Gastrocnemius medialis (tissue), 4 donors: ENCODE data around the gene KLHL26.

ENCODE experiments used
- POLR2A ChIP-seq, 2 donors: fragments of 450-650 bp; IDR thresholded peaks; one replicate each; pipeline ENCODE4 v1.6.1; 2017; ENCODE audit warnings: antibody characterized with exemption in 2 of 2, mild to moderate bottlenecking in 2 of 2, moderate library complexity in 2 of 2
- TF ChIP-seq, protein P1 (sequence below), 5 experiments: fragments of 450-650 bp in 3 of 5; fragments of 200-600 bp in 2 of 5; sonication (generic) in 2 of 5; IDR thresholded peaks in 4 of 5; conservative IDR thresholded peaks in 1 of 5; 1 replicate in 4 of 5; 2 replicates in 1 of 5; pipeline ENCODE4 v1.5.1; 2016 to 2019; ENCODE audit warnings: antibody characterized with exemption in 5 of 5, mild to moderate bottlenecking in 3 of 5, moderate library complexity in 3 of 5

DNA sequence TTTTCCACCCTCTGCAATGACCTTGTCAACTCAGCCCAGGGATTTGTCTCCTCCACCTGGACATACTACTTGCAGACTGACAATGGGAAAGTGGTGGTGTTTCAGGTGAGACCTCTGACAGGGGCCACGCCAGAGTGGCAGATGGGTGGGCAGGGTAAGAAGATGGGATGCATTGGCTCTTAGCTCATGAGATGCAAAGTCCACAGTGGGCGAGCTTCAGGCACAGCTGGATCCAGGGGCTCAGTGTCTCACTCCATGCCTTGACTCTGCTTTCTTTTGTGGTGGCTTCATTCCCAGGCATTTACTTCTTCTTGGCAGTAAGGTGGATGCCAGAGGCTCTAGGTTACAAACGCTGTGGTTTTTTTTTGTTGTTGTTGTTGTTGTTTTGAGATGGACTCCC, 20.8 kb upstream of the KLHL26 start:
- TF ChIP-seq, protein P1, sequence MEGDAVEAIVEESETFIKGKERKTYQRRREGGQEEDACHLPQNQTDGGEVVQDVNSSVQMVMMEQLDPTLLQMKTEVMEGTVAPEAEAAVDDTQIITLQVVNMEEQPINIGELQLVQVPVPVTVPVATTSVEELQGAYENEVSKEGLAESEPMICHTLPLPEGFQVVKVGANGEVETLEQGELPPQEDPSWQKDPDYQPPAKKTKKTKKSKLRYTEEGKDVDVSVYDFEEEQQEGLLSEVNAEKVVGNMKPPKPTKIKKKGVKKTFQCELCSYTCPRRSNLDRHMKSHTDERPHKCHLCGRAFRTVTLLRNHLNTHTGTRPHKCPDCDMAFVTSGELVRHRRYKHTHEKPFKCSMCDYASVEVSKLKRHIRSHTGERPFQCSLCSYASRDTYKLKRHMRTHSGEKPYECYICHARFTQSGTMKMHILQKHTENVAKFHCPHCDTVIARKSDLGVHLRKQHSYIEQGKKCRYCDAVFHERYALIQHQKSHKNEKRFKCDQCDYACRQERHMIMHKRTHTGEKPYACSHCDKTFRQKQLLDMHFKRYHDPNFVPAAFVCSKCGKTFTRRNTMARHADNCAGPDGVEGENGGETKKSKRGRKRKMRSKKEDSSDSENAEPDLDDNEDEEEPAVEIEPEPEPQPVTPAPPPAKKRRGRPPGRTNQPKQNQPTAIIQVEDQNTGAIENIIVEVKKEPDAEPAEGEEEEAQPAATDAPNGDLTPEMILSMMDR (IDR thresholded peaks at IDR 0.05 in 4 of 5, conservative IDR thresholded peaks at IDR 0.05 in 1 of 5) = no peak
- TF ChIP-seq POLR2A (IDR thresholded peaks at IDR 0.05) = no peak
